ENCODE results near the gene AADAT.
"Not testable (repeated sequence)": the region's sequence is repeated elsewhere in the genome, so short reads cannot be mapped to it uniquely, and the experiment has no call there.

The AADAT gene

DNA sequence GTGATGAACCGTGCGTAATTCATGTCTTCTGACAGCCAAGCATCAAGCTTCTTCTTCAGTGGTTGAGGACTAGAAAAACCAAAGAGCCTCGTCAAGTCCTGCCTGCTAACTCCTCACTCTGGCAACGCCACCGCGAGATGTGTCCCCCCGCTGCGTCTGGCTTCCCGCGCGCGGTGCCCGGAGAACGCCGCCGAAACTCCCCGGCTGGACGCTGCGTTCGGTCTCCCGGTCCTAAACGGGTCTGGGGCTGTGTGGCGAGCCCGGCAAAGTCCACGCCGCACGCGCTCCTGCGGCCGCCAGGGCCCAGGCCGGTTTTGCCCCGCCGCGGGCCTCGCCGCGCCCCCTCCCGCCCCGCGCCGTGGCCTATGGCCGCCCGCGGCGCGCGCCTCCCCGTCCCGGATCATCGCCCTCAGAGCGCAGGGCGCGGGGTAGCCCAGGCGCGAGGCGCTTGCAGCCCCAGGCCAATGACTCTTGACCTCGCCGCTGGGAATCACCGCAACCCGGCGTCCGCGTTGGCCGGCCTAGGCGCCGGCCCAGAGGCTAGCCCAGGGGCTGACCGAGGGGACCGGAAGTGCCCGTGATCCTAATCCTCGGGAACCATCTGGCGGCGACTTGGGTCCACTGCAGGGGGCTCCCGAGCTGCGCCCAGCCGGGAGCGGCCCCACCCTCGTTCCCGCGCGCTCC, at the start of gene AADAT:
Gene AADAT, minus strand, starts transcription at position 289 of the 684 bp plus-strand sequence. Its CDS starts 266 bp downstream, at position 23.
- Histone ChIP-seq H3K27ac (ENCODE audit: low read depth, low read length) (peak within 1 kb of the TSS; percentile 23), H3K4me1 (ENCODE audit: insufficient read depth, low read length) (peaks cover 8% of the 10 kb centered on the region), H3K9ac (ENCODE audit: low read length) (peak within 1 kb of the TSS; percentile 26), H3K9me3 (ENCODE audit: low read length) (no peaks in the 10 kb centered on the region), H3K27me3 (ENCODE audit: control insufficient read depth in 1 of 2, insufficient read depth in 2 of 2, low read length in 2 of 2) (no peaks in the 10 kb centered on the region), H3K36me3 (ENCODE audit: insufficient read depth, low read length) (peaks cover under 1% of the 10 kb centered on the region), H3K4me3 (ENCODE audit: low read depth in 1 of 2, low read length in 2 of 2) (peak within 1 kb of the TSS; percentile 67 to 74)

DNA sequence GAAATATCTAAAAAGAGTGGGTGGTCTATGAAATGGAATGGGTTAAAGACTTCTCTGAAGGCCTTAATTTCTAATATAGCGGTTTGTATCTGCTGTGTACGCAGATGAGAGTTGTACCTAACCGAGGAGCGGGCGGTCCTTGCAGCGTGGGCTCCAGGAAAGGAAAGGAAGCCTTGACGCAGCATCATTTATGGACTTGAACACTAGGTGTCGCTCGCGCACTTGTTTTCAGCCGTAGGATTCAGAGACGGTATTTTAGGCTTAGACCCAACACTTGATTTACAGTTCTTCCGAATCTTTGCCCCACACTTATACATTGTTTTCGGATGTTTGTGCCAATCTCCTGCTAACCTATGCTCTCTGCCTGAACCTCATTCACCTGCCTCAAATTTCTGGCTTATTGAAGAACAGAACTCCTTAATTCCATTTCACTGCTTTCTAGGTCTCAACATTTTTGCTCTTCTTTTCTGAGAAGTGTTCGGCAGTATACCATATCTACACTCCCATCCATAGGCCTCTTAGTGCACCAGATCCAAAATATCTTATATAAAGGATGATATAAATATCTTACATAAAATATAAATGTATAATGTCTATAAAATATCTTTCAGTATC, 48.9 kb upstream of the AADAT start:
- Histone ChIP-seq H3K27me3 (ENCODE audit: control insufficient read depth in 1 of 2, insufficient read depth in 2 of 2, low read length in 2 of 2) (no peaks in the 10 kb centered on the region), H3K4me1 (ENCODE audit: insufficient read depth, low read length) (no peaks in the 10 kb centered on the region), H3K36me3 (ENCODE audit: insufficient read depth, low read length) (no peaks in the 10 kb centered on the region), H3K9me3 (ENCODE audit: low read length) (peaks cover 4% of the 10 kb centered on the region), H3K27ac (ENCODE audit: low read depth, low read length) (no peak overlapping the region), H3K4me3 (ENCODE audit: low read depth in 1 of 2, low read length in 2 of 2) (no peak overlapping the region), H3K9ac (ENCODE audit: low read length) (no peak overlapping the region)

DNA sequence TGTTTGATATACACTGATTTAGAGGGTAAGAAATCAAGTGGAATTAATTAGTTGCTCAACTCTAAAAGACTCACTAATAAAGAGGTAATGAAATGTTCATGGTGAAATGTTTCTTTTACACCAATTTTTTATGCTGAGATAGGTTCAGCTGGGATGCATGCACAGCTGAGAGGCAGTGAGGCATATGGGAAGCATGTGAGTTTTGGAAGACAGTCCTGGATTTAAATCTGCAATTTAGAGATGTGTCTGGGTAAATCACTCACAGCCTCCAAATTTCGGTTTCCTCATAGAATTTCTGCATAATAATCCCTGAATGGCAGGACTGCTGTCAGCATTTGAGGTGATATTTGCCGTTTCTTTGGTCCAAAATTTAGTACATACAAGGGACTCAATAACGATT, 48.2 kb upstream of the AADAT start:
- Histone ChIP-seq H3K27me3 (ENCODE audit: control insufficient read depth in 1 of 2, insufficient read depth in 2 of 2, low read length in 2 of 2) (no peaks in the 10 kb centered on the region), H3K4me3 (ENCODE audit: low read depth in 1 of 2, low read length in 2 of 2) (no peak overlapping the region), H3K36me3 (ENCODE audit: insufficient read depth, low read length) (no peaks in the 10 kb centered on the region), H3K9me3 (ENCODE audit: low read length) (peaks cover 9% of the 10 kb centered on the region), H3K27ac (ENCODE audit: low read depth, low read length) (no peak overlapping the region), H3K9ac (ENCODE audit: low read length) (no peak overlapping the region), H3K4me1 (ENCODE audit: insufficient read depth, low read length) (no peaks in the 10 kb centered on the region)

DNA sequence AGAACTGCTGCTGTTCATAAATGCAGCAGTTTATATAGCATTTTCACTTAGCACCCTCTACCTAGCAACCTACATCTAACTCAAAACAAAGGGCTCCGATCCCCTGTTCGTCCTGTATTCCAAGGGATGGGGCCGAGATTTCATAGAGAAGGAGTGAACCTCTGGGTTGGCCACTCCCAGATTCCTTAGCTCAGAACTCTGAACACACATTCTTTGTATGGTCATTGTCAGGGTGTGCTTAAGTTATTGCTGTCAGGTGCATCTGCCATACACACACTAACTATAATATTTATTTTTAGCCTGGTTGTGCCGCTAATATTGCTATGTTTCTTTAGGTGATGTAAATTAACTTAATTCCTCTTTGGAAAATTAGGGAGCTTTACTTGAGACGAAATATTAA, 47.7 kb upstream of the AADAT start:
- no peaks in the 10 kb centered on the region for H3K4me1 ChIP-seq (ENCODE audit: insufficient read depth, low read length)
- H3K4me3 ChIP-seq (ENCODE audit: low read depth in 1 of 2, low read length in 2 of 2) = no peak overlapping the region
- H3K27ac ChIP-seq (ENCODE audit: low read depth, low read length) = no peak overlapping the region
- H3K9me3 ChIP-seq (ENCODE audit: low read length) = peaks cover 11% of the 10 kb centered on the region
- H3K36me3 ChIP-seq (ENCODE audit: insufficient read depth, low read length) = no peaks in the 10 kb centered on the region
- no peak overlapping the region for H3K9ac ChIP-seq (ENCODE audit: low read length)
- no peaks in the 10 kb centered on the region for H3K27me3 ChIP-seq (ENCODE audit: control insufficient read depth in 1 of 2, insufficient read depth in 2 of 2, low read length in 2 of 2)

DNA sequence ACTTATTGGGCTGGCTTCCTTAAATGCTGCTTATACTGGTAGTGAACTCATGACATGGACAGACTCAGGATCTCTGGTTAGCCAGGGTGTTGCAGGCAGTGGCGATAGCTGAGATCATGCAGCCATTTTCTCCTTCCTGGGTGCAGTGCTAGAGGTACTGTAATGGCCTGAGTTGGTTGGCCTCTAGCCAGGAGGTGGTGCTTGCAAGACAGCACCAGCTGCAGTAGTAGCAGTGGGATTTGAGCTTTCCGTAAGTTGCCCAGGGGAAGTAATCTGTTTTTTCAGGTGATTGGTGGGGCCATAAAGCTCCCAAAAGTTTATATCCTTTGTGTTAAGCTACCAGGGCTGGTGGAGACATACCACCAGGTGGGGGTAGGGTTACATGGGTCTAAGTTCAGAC, 45.1 kb upstream of the AADAT start:
- Histone ChIP-seq H3K27me3 (ENCODE audit: control insufficient read depth in 1 of 2, insufficient read depth in 2 of 2, low read length in 2 of 2) (no peaks in the 10 kb centered on the region), H3K4me3 (ENCODE audit: low read depth in 1 of 2, low read length in 2 of 2) (no peak overlapping the region), H3K9ac (ENCODE audit: low read length) (no peak overlapping the region), H3K36me3 (ENCODE audit: insufficient read depth, low read length) (no peaks in the 10 kb centered on the region), H3K27ac (ENCODE audit: low read depth, low read length) (no peak overlapping the region), H3K9me3 (ENCODE audit: low read length) (peaks cover 11% of the 10 kb centered on the region), H3K4me1 (ENCODE audit: insufficient read depth, low read length) (no peaks in the 10 kb centered on the region)

DNA sequence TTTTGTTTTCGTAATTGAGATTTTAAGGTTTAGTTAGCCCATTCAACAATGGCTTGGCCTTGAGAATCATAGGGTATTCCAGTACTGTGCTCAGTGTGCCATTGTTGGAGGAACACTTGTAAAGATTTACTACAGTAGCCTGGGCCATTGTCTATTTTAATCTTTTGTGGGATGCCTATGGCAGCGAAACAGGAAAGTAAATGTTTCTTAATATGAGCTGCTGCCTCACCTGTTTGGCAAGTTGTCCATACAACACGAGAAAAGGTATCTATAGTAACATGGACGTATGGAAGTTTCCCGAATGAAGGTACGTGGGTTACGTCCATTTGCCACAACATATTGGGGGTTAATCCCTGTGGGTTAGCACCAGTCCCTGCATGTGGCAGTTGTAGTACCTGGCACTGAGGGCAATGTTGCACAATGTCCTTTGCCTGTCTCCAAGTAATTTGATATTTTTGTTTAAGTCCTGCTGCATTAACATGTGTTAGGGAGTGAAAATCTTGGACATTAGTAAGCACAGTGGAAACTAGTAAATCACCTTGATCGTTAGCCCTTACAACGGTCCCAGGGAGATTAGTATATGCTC, 38.6 kb upstream of the AADAT start:
- H3K27me3 ChIP-seq (ENCODE audit: control insufficient read depth in 1 of 2, insufficient read depth in 2 of 2, low read length in 2 of 2) = no peaks in the 10 kb centered on the region
- no peaks in the 10 kb centered on the region for H3K36me3 ChIP-seq (ENCODE audit: insufficient read depth, low read length)
- H3K4me3 ChIP-seq (ENCODE audit: low read depth in 1 of 2, low read length in 2 of 2) = no peak overlapping the region
- no peak overlapping the region for H3K27ac ChIP-seq (ENCODE audit: low read depth, low read length)
- no peaks in the 10 kb centered on the region for H3K4me1 ChIP-seq (ENCODE audit: insufficient read depth, low read length)
- peaks cover 7% of the 10 kb centered on the region for H3K9me3 ChIP-seq (ENCODE audit: low read length)
- H3K9ac ChIP-seq (ENCODE audit: low read length) = no peak overlapping the region

DNA sequence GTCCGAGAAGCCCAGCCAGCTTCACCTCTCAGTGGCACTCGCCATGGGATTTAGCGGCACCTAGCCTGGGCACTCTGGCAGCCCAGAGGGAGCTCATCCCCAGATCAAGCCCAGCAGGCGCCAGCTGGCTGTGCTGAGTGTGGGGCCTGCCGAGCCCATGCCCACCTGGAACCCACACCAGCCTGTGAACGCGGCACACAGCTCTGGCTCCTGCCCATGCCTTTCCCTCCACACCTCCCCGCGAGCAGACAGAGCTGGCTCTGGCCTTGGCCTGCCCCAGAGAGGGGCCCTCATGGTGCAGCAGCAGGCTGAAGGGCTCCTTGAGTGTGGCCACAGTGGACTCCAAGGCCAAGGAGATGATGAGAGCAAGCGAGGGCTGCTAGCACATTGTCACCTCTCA, 38.0 kb upstream of the AADAT start:
- Histone ChIP-seq H3K27me3 (ENCODE audit: control insufficient read depth in 1 of 2, insufficient read depth in 2 of 2, low read length in 2 of 2) (no peaks in the 10 kb centered on the region), H3K9me3 (ENCODE audit: low read length) (peaks cover 1% of the 10 kb centered on the region), H3K27ac (ENCODE audit: low read depth, low read length) (no peak overlapping the region), H3K9ac (ENCODE audit: low read length) (no peak overlapping the region), H3K4me3 (ENCODE audit: low read depth in 1 of 2, low read length in 2 of 2) (no peak overlapping the region), H3K4me1 (ENCODE audit: insufficient read depth, low read length) (no peaks in the 10 kb centered on the region), H3K36me3 (ENCODE audit: insufficient read depth, low read length) (no peaks in the 10 kb centered on the region)

DNA sequence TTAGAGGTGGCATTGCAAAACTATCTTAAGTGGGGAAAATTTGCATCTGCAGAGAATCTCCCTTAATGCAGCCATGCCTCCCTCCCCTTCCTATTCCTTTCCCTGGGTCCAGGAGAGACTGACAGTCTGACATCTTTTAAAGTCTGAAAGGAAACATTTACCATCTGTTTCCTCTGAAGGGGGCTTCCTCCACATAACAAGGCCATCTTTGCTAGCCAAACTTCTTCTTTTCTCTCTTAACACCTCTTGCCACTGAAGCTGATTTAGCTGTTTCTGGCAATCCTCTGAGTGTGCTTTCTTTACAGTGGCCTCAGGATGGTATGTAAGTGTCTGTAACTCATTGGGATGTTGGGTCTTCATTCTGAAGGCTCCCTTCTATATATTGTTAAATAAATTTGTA, 34.6 kb upstream of the AADAT start:
- Histone ChIP-seq H3K27ac (ENCODE audit: low read depth, low read length) (no peak overlapping the region), H3K9me3 (ENCODE audit: low read length) (no peaks in the 10 kb centered on the region), H3K36me3 (ENCODE audit: insufficient read depth, low read length) (no peaks in the 10 kb centered on the region), H3K4me1 (ENCODE audit: insufficient read depth, low read length) (no peaks in the 10 kb centered on the region), H3K27me3 (ENCODE audit: control insufficient read depth in 1 of 2, insufficient read depth in 2 of 2, low read length in 2 of 2) (no peaks in the 10 kb centered on the region), H3K9ac (ENCODE audit: low read length) (no peak overlapping the region), H3K4me3 (ENCODE audit: low read depth in 1 of 2, low read length in 2 of 2) (no peak overlapping the region)

DNA sequence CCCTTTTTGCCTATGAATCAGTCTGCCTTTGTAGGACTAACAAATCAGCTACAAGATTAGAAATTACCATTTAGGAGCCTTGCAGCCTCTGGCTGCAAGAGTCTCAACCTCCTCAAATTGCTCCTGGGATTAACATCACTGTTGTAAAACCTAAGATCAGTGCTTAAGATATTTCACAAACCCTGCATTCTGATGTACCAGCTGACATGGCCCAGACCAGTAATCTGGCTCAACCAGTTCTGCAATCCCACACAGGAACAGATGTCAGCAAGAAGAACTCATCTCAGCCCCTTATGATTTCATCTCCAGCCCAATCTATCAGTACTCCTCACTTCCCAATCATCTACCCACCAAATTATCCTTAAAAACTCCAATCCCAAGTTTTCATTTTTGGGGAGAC, 32.5 kb upstream of the AADAT start:
- H3K36me3 ChIP-seq (ENCODE audit: insufficient read depth, low read length) = no peaks in the 10 kb centered on the region
- H3K27me3 ChIP-seq (ENCODE audit: control insufficient read depth in 1 of 2, insufficient read depth in 2 of 2, low read length in 2 of 2) = no peaks in the 10 kb centered on the region
- H3K4me3 ChIP-seq (ENCODE audit: low read depth in 1 of 2, low read length in 2 of 2) = no peak overlapping the region
- no peaks in the 10 kb centered on the region for H3K9me3 ChIP-seq (ENCODE audit: low read length)
- no peaks in the 10 kb centered on the region for H3K4me1 ChIP-seq (ENCODE audit: insufficient read depth, low read length)
- no peak overlapping the region for H3K27ac ChIP-seq (ENCODE audit: low read depth, low read length)
- H3K9ac ChIP-seq (ENCODE audit: low read length) = no peak overlapping the region

DNA sequence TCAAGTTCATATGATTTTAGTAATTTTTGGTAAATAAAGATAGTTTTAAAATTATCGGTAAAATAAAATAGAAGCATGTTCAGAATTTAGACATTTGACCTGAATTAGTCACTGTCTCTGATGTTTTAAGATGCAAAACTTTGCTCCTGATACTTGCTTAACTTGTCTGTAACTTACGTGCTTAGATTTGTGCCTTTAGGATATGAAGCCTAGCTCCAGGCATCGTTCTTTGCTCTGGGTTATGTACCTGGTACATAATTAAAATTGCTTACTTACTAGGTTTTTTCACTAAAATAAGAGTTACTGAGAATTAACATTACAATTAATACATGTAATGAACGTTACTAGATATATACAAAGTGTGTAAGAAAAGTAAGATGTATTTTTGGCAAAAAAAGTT, 24.9 kb upstream of the AADAT start:
- no peaks in the 10 kb centered on the region for H3K36me3 ChIP-seq (ENCODE audit: insufficient read depth, low read length)
- no peaks in the 10 kb centered on the region for H3K9me3 ChIP-seq (ENCODE audit: low read length)
- no peak overlapping the region for H3K9ac ChIP-seq (ENCODE audit: low read length)
- H3K27ac ChIP-seq (ENCODE audit: low read depth, low read length) = no peak overlapping the region
- H3K4me3 ChIP-seq (ENCODE audit: low read depth in 1 of 2, low read length in 2 of 2) = no peak overlapping the region
- no peaks in the 10 kb centered on the region for H3K4me1 ChIP-seq (ENCODE audit: insufficient read depth, low read length)
- no peaks in the 10 kb centered on the region for H3K27me3 ChIP-seq (ENCODE audit: control insufficient read depth in 1 of 2, insufficient read depth in 2 of 2, low read length in 2 of 2)

DNA sequence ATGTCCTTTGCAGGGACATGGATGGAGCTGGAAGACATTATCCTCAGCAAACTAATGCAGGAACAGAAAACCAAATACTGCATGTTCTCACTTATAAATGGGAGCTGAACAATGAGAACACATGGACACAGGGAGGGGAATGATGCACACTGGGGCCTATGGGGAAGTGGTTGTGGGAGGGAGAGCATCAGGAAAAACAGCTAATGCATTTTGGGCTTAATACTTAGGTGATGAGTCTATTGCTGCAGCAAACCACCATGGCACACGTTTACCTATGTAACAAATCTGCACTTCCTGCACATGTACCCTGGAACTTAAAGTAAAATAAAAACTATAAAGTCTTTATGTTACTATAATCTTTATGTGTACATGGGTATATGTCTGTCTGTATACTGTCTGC, 24.4 kb upstream of the AADAT start:
- H3K9ac ChIP-seq (ENCODE audit: low read length); H3K4me3 ChIP-seq (ENCODE audit: low read depth in 1 of 2, low read length in 2 of 2); H3K36me3 ChIP-seq (ENCODE audit: insufficient read depth, low read length); H3K27ac ChIP-seq (ENCODE audit: low read depth, low read length); H3K9me3 ChIP-seq (ENCODE audit: low read length); H3K4me1 ChIP-seq (ENCODE audit: insufficient read depth, low read length); H3K27me3 ChIP-seq (ENCODE audit: control insufficient read depth in 1 of 2, insufficient read depth in 2 of 2, low read length in 2 of 2): not testable (repeated sequence)

DNA sequence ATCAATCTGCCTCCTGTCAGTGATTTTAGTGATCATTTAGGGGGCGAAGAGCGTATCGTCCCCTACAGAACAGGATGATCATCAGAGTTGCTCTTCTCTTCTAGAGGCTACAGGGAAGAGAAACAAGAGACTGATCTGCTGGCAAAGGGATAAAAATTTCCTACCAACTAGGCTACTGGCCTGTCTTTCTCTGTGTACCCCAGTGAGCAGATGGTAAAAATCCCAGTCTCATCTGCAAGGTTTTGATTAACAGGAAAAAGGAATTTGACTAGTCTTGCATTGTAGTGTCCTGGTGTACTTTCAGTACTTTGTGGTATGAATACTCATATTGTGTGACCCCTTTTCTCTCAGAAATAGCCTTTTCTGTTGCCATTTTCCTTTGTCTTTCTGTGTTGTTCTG, 21.8 kb upstream of the AADAT start:
- Histone ChIP-seq H3K4me1 (ENCODE audit: insufficient read depth, low read length) (no peaks in the 10 kb centered on the region), H3K4me3 (ENCODE audit: low read depth in 1 of 2, low read length in 2 of 2) (no peak overlapping the region), H3K36me3 (ENCODE audit: insufficient read depth, low read length) (no peaks in the 10 kb centered on the region), H3K27me3 (ENCODE audit: control insufficient read depth in 1 of 2, insufficient read depth in 2 of 2, low read length in 2 of 2) (no peaks in the 10 kb centered on the region), H3K9ac (ENCODE audit: low read length) (no peak overlapping the region), H3K9me3 (ENCODE audit: low read length) (no peaks in the 10 kb centered on the region), H3K27ac (ENCODE audit: low read depth, low read length) (no peak overlapping the region)
